HG03064 (cell line): Measurements from ENCODE around the gene ZNF284.
A peak's percentile ranks its signal among the peaks of the same experiment; 100 is the strongest.
"Not testable (repeated sequence)": the region's sequence is repeated elsewhere in the genome, so short reads cannot be mapped to it uniquely, and the experiment has no call there.

ENCODE experiments used
- ATAC-seq: cut with Tn5 transposase; IDR thresholded peaks from one replicate; pipeline ENCODE4 v1.9.1; 2021; ENCODE audit warnings: low read depth; ENCODE audit not compliant: unreplicated experiment

Gene ZNF284

DNA sequence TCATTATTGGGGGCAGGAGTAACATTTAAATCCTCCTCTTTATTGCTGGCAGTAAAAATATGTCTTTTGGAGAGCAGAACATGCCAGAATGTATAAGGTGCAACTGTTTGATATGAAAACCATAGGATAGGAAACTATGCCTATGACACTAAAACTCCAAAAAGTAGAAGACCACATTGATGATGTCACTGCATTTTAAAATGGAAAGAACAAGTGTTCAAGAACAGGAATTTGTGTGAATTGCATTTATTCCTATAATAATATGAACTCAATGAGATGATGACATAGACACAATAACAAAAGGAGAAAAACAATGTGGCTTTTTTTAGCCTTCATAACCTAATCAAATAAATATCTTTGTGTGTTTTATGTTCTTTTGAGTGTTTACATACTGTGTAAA lies 37.5 kb downstream of the ZNF284 start:
- no peak for ATAC-seq

DNA sequence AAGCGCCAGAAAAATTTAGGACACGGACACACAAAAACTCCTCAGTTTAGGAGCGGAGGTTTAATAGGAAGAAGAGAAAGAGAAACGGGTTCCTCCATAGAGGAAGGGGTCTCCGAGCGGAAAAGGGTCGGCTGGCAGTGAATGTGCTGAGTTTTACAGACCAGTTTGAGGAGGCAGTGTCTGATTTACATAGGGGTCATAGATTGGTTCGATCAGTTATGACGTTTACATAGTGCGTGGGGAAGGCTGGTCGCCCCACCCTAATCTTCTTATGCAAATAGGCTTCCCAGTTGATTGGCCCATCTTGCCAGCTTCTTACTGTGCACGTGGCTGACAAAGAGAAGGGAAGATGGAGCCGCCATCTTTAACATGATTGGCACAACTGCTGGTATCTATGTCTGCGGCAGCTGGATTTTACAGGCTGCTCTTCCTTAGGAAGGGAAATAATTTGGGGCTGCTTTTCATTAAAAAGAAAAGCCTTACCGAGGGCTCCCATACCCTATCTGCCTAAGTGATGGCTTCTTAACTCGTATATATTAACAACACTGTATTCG lies 40.0 kb downstream of the ZNF284 start:
- no peak for ATAC-seq

DNA sequence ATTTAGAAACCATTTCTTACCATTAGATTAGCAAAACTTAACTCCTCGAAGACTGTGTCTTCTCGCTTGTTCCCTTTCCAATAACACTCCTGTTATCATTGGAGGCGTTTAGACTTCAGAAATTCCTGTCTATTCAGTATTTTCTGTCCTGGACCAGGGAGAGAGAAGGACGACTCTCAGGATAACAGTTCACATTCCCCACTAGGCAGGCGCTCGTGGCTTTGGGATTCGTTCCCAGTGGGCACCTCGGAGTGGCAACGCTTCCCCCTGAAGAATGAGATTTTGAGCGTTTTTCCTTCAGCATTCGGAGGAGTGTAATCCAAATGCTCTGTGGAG lies 40.8 kb downstream of the ZNF284 start:
- peak; percentile 14 for ATAC-seq

GRCh38 chr19:44113138-44113783 lies 41.3 kb downstream of the ZNF284 start, which contains the start of gene ZNF225:
Gene ZNF225 (plus strand): TSS chr19:44113399. CDS start chr19:44115828, 2,429 bp downstream.
- ATAC-seq, result peak; percentile 97

- no peak for ATAC-seq
Measured at GRCh38 chr19:44113784-44114390, 41.9 kb downstream of the ZNF284 start.

DNA sequence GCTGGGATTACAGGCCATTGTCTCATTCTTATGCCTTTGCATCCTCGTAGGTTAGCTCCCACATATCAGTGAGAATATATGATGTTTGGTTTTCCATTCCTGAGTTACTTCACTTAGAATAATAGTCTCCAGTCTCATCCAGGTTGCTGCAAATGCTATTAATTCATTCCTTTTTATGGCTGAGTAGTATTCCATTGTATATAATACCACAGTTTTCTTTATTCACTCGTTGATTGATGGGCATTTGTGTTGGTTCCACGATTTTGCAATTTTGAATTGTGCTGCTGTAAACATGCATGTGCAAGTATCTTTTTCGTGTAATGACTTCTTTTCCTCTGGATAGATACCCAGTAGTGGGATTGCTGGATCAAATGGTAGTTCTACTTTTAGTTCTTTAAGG lies 49.2 kb downstream of the ZNF284 start:
- not testable (repeated sequence) for ATAC-seq

DNA sequence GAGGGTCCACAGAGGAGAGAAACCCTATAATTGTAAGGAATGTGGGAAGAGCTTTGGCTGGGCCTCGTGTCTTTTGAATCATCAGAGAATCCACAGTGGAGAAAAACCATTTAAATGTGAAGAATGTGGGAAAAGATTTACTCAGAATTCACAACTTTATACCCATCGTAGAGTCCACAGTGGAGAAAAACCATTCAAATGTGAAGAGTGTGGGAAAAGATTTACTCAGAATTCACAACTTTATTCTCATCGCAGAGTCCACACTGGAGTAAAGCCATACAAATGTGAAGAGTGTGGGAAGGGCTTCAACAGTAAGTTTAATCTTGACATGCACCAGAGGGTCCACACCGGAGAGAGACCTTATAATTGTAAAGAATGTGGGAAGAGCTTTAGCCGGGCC lies 60.0 kb downstream of the ZNF284 start:
- no peak for ATAC-seq
